NCI-H146 treated with DMSO at 0.1 percent for 48 hours (cell line): ENCODE data around the gene STAT5B.
"Not testable (repeated sequence)": the region's sequence is repeated elsewhere in the genome, so short reads cannot be mapped to it uniquely, and the experiment has no call there.

Experiments used
- DNase-seq: peaks from one replicate; lab custom pipeline; 2025; ENCODE audit not compliant: unreplicated experiment; lab: John Stamatoyannopoulos, UW

The STAT5B gene

DNA sequence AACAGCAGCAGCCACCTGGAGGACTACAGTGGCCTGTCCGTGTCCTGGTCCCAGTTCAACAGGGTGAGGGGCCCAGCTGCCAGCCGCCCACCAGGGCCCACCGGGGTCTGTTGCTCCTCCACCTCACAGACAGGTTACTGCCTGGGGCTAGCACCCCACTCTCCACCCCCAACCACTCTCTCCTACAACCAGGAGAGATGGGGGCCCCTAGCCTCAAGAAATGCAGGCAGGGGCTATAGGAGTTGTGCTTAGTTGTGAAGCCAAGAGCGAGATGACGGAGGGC lies 30.1 kb upstream of the STAT5B start:
- DNase-seq, result no peak

DNA sequence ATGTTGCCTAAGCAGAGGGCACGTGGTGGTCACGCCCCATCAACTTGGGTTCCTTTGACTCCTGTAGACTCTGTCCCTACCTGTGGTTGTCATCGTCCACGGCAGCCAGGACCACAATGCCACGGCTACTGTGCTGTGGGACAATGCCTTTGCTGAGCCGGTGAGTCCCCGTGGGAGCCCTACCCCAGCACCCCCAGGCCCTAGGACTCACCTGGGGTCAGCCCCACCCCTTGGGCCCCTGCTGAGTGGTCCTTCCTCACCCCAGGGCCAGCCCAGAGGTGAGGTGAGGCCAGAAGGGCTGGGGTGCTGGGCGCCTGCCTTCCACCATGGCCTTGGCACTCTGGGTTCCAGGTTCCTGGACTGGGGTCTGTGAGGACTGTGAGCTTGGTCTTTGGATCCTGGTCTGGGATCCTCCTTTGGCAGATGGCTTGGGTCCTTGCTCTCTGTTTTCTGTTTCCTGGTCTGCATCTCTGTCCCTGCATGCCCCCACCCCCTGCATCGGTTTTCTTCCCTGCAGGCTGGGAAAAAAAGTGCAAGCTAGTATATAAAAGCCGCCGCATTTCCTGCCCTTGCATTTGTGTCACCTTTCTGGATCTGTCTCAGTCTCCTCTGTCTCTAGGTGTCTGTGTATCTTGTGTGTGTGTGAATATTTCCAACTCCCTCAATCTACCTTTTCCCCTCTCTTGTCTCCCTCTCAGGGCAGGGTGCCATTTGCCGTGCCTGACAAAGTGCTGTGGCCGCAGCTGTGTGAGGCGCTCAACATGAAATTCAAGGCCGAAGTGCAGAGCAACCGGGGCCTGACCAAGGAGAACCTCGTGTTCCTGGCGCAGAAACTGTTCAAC lies 29.6 kb upstream of the STAT5B start:
- DNase-seq, result no peak

DNA sequence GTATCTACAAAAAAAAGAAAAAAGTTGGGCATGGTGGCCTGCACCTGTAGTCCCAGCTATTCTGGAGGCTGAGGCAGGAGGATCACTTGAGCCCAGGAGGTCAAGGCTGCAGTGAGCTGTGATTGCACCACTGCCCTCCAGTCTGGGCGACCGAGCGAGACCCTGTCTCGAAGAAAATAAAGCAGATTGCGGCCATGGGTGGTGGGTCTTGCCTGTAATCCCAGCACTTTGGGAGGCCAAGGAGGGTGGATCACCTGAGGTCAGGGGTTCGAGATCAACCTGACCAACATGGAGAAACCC lies 28.8 kb upstream of the STAT5B start:
- not testable (repeated sequence) for DNase-seq

DNA sequence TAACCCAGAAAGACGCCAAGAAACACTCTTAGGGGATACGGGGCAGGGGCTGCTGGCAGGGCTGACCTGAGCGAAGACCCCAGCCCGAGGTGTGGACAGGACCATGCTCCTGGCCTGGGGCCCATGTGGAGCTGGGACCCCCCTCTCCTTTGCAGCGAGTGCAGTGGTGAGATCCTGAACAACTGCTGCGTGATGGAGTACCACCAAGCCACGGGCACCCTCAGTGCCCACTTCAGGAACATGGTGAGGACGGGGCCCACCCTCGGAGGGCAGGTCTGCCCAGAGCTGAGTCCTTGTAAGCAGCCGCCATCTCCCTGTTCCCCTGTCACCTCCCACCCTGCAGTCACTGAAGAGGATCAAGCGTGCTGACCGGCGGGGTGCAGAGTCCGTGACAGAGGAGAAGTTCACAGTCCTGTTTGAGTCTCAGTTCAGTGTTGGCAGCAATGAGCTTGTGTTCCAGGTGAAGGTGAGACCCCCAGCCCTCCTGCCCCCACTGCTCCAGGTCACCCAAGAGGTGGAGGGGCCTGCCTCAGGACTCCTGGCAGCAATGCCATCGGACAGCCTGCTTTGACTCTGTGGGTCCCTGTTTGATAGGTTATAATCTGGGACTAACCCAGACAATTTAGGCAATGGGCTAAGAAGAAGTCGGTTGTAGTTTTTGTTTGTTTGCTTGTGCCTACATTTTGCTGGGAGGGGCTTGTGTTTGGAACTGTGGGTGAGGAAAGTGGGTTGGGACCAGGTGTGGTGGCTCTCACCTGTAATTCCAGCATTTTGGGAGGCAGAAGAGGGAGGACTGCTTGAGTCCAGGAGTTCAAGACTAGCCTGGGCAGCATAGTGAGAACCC lies 28.2 kb upstream of the STAT5B start:
- no peak for DNase-seq

DNA sequence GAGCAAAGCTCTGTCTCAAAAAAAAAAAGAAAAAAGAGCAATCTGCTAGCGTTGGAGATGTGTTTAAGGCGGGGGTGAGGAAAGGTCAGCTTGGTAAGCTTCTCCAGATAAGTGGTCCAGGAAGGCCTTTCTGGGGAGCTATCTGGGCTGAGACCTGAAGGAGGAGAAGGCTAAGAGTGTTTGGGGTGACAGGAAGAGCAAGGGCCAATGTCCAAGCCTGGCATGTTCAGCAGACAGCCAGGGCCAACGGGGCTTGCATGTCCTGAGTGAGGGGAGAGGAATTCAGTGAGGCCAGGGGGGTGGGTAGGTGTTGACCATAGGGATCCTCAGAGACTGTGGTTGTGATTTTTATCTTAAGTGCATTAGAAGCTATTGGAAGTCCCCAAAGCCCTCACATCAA lies 27.5 kb upstream of the STAT5B start:
- no peak for DNase-seq

DNA sequence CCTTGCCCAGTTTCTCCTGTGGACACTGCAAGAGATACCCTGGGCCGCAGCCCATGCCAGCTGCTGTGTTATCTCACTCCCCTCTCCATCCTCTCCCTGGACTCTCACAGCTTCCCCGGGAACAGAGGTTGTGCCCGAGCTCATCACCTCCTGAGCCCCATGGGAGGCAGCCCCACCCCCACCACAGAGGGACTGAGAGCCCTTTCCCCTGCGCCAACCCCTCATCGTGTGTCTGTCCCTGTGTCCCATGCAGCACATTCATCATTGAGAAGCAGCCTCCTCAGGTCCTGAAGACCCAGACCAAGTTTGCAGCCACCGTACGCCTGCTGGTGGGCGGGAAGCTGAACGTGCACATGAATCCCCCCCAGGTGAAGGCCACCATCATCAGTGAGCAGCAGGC lies 24.8 kb upstream of the STAT5B start:
- no peak for DNase-seq

DNA sequence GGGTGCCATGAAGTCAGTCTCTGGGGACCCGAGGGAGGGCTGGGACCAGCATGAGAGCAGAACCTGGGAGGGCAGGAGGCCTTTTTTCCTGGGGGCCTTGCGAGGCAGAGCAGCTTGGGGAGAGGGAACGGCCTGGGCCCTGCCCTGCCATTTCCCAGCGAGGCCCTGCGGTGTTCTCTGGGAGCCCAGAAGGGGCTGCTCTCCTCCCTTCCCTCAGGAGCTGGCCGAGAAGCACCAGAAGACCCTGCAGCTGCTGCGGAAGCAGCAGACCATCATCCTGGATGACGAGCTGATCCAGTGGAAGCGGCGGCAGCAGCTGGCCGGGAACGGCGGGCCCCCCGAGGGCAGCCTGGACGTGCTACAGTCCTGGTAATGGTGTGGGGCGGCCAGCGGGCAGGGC lies 23.7 kb upstream of the STAT5B start:
- not testable (repeated sequence) for DNase-seq

DNA sequence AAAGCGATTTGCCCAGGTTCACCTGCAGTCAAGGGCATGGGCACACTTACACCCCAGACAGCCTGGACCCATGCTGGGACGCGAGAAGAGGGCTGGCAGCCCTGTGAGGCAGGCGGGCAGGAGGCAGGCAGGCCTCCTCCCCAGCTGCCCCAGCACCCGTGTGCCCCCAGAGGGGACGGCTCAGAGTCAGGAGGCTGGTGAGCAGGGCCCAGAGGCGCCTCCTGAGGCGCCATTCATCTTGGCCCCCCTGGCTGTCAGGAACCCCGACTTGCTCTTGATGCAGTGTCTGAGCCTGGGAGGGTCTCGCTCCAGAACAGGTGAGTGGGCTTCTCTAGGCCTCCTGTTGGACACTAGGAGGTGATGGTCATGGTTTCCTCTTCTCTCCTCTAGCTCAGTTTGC lies 23.2 kb upstream of the STAT5B start:
- not testable (repeated sequence) for DNase-seq

DNA sequence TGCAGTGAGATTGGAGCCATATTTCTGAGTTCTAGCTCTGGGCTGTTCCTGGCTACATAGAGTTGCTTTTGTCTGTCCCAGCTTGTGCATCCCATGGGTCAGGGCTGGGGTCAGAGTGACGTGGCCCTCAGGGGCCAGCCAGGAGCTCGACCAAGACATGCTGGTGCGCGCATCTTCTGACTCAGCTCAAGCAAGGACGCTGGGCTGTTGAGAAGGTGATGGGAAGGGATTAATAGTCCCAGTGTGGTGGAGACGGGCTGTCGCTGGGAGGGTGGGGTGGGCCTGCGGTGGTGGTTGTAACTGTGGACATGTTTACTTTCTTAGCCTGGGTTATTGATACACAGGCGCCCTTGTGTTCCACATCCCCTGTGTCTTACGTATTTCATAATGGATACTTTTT lies 21.6 kb upstream of the STAT5B start:
- DNase-seq, result not testable (repeated sequence)

DNA sequence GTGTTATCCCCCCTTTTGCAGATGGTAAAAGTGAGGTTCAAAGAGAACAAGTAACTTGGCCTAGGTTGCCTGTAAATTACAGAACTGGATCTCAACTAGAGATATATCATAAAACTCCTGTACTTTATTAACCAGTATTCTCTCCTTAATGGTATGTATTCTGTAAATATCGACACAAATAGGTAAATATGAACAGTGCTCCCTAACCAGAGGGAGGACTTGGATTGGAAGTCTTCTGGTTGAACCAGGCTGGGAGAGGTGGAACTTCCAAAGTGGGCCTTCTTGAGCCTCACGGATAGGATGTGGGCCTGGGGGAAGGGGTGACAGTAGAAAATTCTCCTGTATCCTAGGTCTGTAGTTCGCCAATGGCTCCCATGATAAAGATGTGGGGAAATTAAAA lies 19.8 kb upstream of the STAT5B start:
- no peak for DNase-seq

DNA sequence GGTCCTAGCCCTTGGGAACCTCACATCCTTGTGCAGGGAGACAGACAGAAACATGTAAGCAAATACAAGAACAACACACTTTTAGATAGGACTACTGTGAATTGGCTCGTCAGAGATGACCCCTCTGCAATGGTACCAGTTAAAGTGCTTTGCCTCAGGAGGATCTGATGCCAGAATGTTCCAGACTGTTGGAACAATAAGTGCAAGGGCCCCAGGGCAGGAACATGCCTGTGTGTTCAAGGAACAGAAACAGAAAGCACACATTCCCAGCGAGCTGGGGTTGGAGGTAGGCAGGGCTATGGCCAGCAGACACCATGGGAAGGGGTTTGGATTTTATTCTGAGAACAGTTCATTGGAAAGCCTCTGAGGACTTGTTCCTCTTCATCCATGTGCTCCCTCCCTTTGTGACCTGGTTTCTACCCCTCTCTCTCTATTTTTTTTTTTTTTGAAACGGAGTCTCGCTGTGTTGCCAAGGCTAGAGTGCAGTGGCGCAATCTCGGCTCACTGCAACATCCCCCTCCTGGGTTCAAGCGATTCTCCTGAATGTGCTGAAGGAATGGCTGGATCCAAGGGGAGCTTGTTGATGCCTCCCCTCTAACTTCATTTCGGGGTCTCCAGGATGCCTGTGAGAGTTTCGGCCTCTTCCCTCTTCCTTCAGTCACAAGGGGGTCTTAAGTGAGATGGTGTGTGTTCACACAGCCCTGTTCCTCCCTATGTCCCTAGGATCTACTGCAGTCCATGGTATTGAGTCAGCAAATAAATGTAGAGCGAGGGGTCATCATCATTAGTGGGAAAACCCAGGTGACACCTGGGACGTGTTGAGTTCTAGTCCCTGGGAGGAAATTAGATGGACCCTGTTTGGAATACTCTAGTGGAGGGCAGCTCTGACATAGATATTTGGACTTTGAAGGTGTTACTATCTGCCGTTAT lies 18.5 kb upstream of the STAT5B start:
- no peak for DNase-seq

DNA sequence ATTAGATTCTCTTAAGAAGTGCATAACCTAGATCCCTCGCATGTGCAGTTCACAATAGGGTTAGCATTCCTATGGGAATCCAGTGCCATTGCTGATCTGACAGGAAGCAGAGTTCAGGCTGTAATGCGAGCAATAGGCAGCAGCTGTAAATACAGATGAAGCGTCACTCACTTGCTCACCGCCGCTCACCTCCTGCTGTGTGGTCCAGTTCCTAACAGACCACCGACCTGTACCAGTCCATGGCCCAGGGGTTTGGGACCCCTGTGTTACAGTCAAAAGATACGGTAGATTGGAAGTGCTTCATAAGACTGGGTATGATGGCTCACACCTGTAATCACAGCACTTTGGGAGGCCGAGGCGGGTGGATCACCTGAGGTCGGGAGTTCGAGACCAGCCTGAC lies 14.9 kb upstream of the STAT5B start:
- no peak for DNase-seq

DNA sequence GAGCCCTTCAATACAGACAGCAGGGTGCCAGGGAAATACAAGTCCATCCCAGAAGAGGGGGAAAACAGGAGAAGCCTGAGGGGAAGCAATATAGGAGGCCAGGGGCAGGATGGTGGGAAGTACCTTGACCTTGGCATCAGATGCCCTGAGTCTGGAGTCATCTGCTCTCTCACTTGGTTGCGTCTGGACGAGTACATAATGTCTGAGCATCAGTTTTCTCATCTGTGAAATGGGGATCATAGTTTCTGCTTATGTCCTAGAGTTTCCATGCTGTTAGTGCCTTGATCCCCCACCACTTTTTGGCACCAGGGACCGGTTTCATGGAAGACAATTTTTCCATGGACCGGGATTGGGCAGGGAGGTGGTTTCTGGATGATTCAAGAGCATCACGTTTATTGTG lies 14.4 kb upstream of the STAT5B start:
- no peak for DNase-seq

DNA sequence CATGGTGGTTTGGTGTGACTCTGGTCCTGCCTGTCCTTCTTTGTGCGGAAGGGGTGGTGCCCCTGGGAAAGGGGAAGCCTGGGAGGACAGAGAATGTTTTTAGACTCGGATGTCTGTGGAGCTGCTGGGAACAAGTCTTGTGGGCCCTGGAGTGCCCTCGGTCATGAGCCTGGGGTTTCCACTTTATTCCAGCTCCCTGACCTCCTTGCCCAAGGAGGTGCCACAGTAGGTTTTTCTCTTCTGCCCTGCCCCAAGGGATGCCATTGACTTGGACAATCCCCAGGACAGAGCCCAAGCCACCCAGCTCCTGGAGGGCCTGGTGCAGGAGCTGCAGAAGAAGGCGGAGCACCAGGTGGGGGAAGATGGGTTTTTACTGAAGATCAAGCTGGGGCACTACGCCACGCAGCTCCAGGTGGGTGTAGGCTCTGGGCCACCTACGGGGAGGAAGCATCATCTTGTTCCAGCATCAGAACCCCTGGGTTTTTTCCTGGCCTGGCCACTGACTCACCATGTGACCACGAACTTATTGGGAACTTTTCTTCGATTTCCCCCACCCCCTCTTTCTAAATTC lies 13.5 kb upstream of the STAT5B start:
- no peak for DNase-seq

DNA sequence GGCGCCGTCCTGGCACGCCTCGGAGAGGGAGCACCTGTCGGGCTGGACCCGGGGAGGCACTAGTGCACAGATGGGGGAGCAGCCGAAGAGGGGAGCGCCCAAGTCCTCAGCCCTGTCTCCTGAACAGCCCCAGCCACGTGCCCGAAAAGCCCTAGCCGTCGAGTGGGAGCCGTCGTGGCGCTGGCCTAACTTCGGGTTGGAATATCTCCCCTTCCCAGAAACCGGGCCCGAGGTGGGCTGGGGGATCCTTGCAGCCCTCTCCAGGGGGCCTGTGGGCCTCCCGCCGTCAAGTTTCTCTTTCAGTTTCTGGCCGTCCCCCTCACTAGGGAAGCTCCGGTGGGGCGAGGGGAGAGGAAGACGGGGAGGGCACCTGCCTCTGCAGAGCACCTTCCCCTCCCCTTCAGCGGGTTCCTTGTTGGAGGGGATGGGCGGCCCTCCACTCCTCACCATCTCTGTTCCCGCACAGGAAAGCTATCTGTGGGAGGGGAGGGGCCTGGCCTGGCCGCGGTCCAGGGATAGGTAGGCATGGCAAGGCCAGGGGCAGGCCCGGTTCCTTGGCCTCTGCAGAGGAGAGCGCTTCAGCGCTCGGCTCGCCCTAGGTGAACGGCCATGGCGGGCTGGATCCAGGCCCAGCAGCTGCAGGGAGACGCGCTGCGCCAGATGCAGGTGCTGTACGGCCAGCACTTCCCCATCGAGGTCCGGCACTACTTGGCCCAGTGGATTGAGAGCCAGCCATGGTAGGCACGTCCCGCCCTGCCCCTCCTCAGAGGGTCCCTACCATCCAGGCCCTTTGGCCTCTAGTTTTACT lies 12.8 kb upstream of the STAT5B start:
- no peak for DNase-seq

DNA sequence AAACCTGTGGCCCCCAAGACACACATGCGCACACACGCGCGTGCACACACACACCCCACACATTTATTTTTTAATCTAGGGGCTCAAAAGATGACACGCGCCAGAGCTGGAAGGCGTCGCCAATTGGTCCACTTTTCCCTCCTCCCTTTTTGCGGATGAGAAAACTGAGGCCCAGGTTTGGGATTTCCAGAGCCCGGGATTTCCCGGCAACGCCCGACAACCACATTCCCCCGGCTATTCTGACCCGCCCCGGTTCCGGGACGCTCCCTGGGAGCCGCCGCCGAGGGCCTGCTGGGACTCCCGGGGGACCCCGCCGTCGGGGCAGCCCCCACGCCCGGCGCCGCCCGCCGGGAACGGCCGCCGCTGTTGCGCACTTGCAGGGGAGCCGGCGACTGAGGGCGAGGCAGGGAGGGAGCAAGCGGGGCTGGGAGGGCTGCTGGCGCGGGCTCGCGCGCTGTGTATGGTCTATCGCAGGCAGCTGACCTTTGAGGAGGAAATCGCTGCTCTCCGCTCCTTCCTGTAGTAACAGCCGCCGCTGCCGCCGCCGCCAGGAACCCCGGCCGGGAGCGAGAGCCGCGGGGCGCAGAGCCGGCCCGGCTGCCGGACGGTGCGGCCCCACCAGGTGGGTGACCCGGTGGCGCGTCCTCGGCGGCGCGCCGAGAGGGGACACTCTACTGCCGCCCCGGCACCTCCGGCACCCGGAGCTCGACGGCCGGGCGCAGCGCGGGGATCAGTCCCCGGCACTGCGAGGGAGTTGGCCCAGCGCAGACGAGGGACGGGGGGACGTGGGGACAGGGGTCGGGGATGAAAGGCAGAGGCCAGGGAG lies 12.0 kb upstream of the STAT5B start, which contains the start of gene STAT5A:
Gene STAT5A, plus strand, starts transcription at position 522 of the 826 bp plus-strand sequence. CDS start 914 bp downstream, outside the sequence.
- DNase-seq, result peak; percentile 21

DNA sequence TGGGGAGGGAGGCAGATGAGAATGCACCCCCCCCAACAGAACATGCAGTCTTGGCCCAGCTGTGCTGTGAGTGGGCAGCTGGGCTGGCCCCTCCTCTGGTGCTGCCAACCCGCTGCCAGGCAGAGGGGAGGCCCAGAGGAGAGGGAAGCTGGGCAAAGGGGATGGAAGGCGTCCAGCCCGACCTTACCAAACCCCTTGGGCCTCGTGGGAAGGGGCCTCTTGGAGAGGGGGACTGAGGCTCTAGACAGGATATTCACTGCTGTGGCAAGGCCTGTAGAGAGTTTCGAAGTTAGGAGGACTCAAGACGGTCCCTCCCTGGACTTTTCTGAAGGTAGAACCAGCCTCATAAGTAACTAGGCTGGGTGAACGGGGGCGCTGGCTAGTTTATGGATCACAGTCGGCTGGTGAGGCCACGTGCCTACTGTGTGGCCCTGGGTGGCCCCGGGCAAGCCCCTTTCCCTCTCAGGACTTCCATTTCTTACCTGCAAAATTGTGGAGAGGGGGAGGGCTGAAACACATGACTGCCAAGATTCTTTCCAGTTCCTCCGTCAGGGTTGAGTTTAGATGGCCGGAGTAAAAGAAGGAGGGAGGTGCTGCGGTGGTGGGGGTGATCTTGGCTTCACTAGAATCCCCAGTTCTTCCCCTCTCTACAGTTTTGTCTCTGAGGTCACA lies 11.2 kb upstream of the STAT5B start:
- DNase-seq, result no peak

DNA sequence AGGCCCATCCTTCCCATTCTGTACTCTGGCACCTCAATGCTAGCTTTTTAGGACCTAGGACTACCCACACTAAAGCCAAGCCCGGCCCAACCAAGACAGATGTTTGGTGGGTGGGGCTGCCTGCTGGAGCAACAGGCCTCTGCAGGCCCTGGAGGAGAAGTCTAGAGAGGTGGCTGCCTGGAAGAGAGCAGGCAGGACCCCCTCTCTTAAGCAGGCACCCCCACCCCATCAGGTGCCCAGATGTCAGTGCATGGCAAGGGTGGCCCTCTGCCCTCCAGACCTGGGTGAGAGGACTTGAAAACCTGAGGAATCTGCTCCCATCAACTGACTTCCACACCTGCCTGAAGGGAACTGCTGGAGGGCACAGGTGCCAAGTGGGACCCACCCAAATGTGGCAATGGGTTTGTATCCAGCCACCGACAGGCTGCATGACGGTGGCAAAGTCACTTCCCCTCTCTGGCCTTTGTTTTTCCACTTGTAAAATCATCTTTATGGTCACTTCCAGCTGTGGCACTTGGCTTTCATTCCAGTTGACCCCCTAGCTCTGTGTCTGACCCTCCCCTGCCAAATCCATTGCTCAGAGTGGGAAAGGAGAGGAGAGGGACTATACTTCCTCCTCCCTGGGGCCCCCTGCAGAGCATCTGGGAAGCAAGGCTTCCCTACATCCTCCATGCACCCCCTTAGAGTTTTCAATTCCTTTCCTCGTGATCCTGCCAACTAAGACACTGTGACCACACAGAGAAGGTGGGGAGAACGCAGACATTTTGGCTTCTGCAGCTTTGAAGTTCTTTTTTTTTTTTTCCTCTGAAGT lies 10.4 kb upstream of the STAT5B start:
- DNase-seq, result no peak
